ENCODE measurements around the gene MAMSTR.
"Not testable (repeated sequence)": the region's sequence is repeated elsewhere in the genome, so short reads cannot be mapped to it uniquely, and the experiment has no call there.

MAMSTR gene

GRCh38 chr19:48696353-48697010 lies 23.0 kb downstream of the MAMSTR start:
- peak overlapping the region; percentile 62 for H3K27ac ChIP-seq (ENCODE audit: low read depth, low read length)
- H3K4me3 ChIP-seq (ENCODE audit: low read depth, low read length) = peak overlapping the region; percentile 75
- peak overlapping the region; percentile 23 for H3K9ac ChIP-seq (ENCODE audit: low read depth, low read length)
- no peaks in the 10 kb centered on the region for H3K9me3 ChIP-seq (ENCODE audit: control insufficient read depth, insufficient read depth, low read length)
- H3K27me3 ChIP-seq (ENCODE audit: control insufficient read depth, insufficient read depth, low read length) = no peaks in the 10 kb centered on the region
- H3K36me3 ChIP-seq (ENCODE audit: control insufficient read depth, insufficient read depth, low read length) = no peaks in the 10 kb centered on the region
- 0 out of 2 replicates have a peak, but pooled peaks cover 3% of the 10 kb centered on the region for H3K4me1 ChIP-seq (ENCODE audit: control insufficient read depth, insufficient read depth, low read length)

- Histone ChIP-seq H3K4me1 (ENCODE audit: control insufficient read depth, insufficient read depth, low read length) (0 out of 2 replicates have a peak, but pooled peaks cover 3% of the 10 kb centered on the region), H3K9ac (ENCODE audit: low read depth, low read length) (peak within 1 kb of the TSS; percentile 23), H3K27me3 (ENCODE audit: control insufficient read depth, insufficient read depth, low read length) (no peaks in the 10 kb centered on the region), H3K9me3 (ENCODE audit: control insufficient read depth, insufficient read depth, low read length) (no peaks in the 10 kb centered on the region), H3K4me3 (ENCODE audit: low read depth, low read length) (peak within 1 kb of the TSS; percentile 75), H3K36me3 (ENCODE audit: control insufficient read depth, insufficient read depth, low read length) (no peaks in the 10 kb centered on the region), H3K27ac (ENCODE audit: low read depth, low read length) (peak within 1 kb of the TSS; percentile 62)
Measured at GRCh38 chr19:48695743-48696352, 23.7 kb downstream of the MAMSTR start, which contains the start of gene FUT2. FUT2 (plus strand) TSS chr19:48695971; CDS start chr19:48702957, 6,986 bp downstream.

GRCh38 chr19:48693629-48694028 lies 25.9 kb downstream of the MAMSTR start:
- H3K27me3 ChIP-seq (ENCODE audit: control insufficient read depth, insufficient read depth, low read length); H3K4me3 ChIP-seq (ENCODE audit: low read depth, low read length); H3K4me1 ChIP-seq (ENCODE audit: control insufficient read depth, insufficient read depth, low read length); H3K9ac ChIP-seq (ENCODE audit: low read depth, low read length); H3K27ac ChIP-seq (ENCODE audit: low read depth, low read length); H3K36me3 ChIP-seq (ENCODE audit: control insufficient read depth, insufficient read depth, low read length); H3K9me3 ChIP-seq (ENCODE audit: control insufficient read depth, insufficient read depth, low read length): not testable (repeated sequence)

GRCh38 chr19:48689449-48689848 lies 30.1 kb downstream of the MAMSTR start:
- Histone ChIP-seq H3K9ac (ENCODE audit: low read depth, low read length) (no peak overlapping the region), H3K4me1 (ENCODE audit: control insufficient read depth, insufficient read depth, low read length) (no peaks in the 10 kb centered on the region), H3K4me3 (ENCODE audit: low read depth, low read length) (no peak overlapping the region), H3K27ac (ENCODE audit: low read depth, low read length) (no peak overlapping the region), H3K9me3 (ENCODE audit: control insufficient read depth, insufficient read depth, low read length) (no peaks in the 10 kb centered on the region), H3K36me3 (ENCODE audit: control insufficient read depth, insufficient read depth, low read length) (no peaks in the 10 kb centered on the region), H3K27me3 (ENCODE audit: control insufficient read depth, insufficient read depth, low read length) (no peaks in the 10 kb centered on the region)

- H3K27ac ChIP-seq (ENCODE audit: low read depth, low read length) = no peak overlapping the region
- no peaks in the 10 kb centered on the region for H3K27me3 ChIP-seq (ENCODE audit: control insufficient read depth, insufficient read depth, low read length)
- H3K9ac ChIP-seq (ENCODE audit: low read depth, low read length) = no peak overlapping the region
- no peak overlapping the region for H3K4me3 ChIP-seq (ENCODE audit: low read depth, low read length)
- no peaks in the 10 kb centered on the region for H3K9me3 ChIP-seq (ENCODE audit: control insufficient read depth, insufficient read depth, low read length)
- no peaks in the 10 kb centered on the region for H3K36me3 ChIP-seq (ENCODE audit: control insufficient read depth, insufficient read depth, low read length)
- no peaks in the 10 kb centered on the region for H3K4me1 ChIP-seq (ENCODE audit: control insufficient read depth, insufficient read depth, low read length)
Measured at GRCh38 chr19:48687776-48688175, 31.7 kb downstream of the MAMSTR start.

GRCh38 chr19:48686637-48687036 lies 32.9 kb downstream of the MAMSTR start:
- H3K27ac ChIP-seq (ENCODE audit: low read depth, low read length); H3K9ac ChIP-seq (ENCODE audit: low read depth, low read length); H3K36me3 ChIP-seq (ENCODE audit: control insufficient read depth, insufficient read depth, low read length); H3K9me3 ChIP-seq (ENCODE audit: control insufficient read depth, insufficient read depth, low read length); H3K4me3 ChIP-seq (ENCODE audit: low read depth, low read length); H3K4me1 ChIP-seq (ENCODE audit: control insufficient read depth, insufficient read depth, low read length); H3K27me3 ChIP-seq (ENCODE audit: control insufficient read depth, insufficient read depth, low read length): not testable (repeated sequence)

GRCh38 chr19:48686088-48686487 lies 33.4 kb downstream of the MAMSTR start:
- Histone ChIP-seq H3K4me3 (ENCODE audit: low read depth, low read length) (no peak overlapping the region), H3K27me3 (ENCODE audit: control insufficient read depth, insufficient read depth, low read length) (no peaks in the 10 kb centered on the region), H3K9ac (ENCODE audit: low read depth, low read length) (no peak overlapping the region), H3K9me3 (ENCODE audit: control insufficient read depth, insufficient read depth, low read length) (no peaks in the 10 kb centered on the region), H3K4me1 (ENCODE audit: control insufficient read depth, insufficient read depth, low read length) (no peaks in the 10 kb centered on the region), H3K27ac (ENCODE audit: low read depth, low read length) (no peak overlapping the region), H3K36me3 (ENCODE audit: control insufficient read depth, insufficient read depth, low read length) (no peaks in the 10 kb centered on the region)

- no peaks in the 10 kb centered on the region for H3K27me3 ChIP-seq (ENCODE audit: control insufficient read depth, insufficient read depth, low read length)
- H3K4me3 ChIP-seq (ENCODE audit: low read depth, low read length) = no peak overlapping the region
- H3K4me1 ChIP-seq (ENCODE audit: control insufficient read depth, insufficient read depth, low read length) = no peaks in the 10 kb centered on the region
- no peak overlapping the region for H3K9ac ChIP-seq (ENCODE audit: low read depth, low read length)
- no peak overlapping the region for H3K27ac ChIP-seq (ENCODE audit: low read depth, low read length)
- H3K36me3 ChIP-seq (ENCODE audit: control insufficient read depth, insufficient read depth, low read length) = no peaks in the 10 kb centered on the region
- no peaks in the 10 kb centered on the region for H3K9me3 ChIP-seq (ENCODE audit: control insufficient read depth, insufficient read depth, low read length)
Measured at GRCh38 chr19:48685583-48685982, 33.9 kb downstream of the MAMSTR start.

- no peaks in the 10 kb centered on the region for H3K9me3 ChIP-seq (ENCODE audit: control insufficient read depth, insufficient read depth, low read length)
- no peak overlapping the region for H3K9ac ChIP-seq (ENCODE audit: low read depth, low read length)
- H3K27ac ChIP-seq (ENCODE audit: low read depth, low read length) = no peak overlapping the region
- no peaks in the 10 kb centered on the region for H3K27me3 ChIP-seq (ENCODE audit: control insufficient read depth, insufficient read depth, low read length)
- H3K4me1 ChIP-seq (ENCODE audit: control insufficient read depth, insufficient read depth, low read length) = no peaks in the 10 kb centered on the region
- no peak overlapping the region for H3K4me3 ChIP-seq (ENCODE audit: low read depth, low read length)
- no peaks in the 10 kb centered on the region for H3K36me3 ChIP-seq (ENCODE audit: control insufficient read depth, insufficient read depth, low read length)
Measured at GRCh38 chr19:48683349-48683748, 36.2 kb downstream of the MAMSTR start.

GRCh38 chr19:48681127-48681470 lies 38.4 kb downstream of the MAMSTR start:
- H3K27me3 ChIP-seq (ENCODE audit: control insufficient read depth, insufficient read depth, low read length) = no peaks in the 10 kb centered on the region
- H3K27ac ChIP-seq (ENCODE audit: low read depth, low read length) = no peak overlapping the region
- no peak overlapping the region for H3K9ac ChIP-seq (ENCODE audit: low read depth, low read length)

GRCh38 chr19:48680436-48681126 lies 38.9 kb downstream of the MAMSTR start:
- Histone ChIP-seq H3K4me3 (ENCODE audit: low read depth, low read length) (no peak overlapping the region), H3K9ac (ENCODE audit: low read depth, low read length) (no peak overlapping the region), H3K27me3 (ENCODE audit: control insufficient read depth, insufficient read depth, low read length) (no peaks in the 10 kb centered on the region), H3K4me1 (ENCODE audit: control insufficient read depth, insufficient read depth, low read length) (no peaks in the 10 kb centered on the region), H3K27ac (ENCODE audit: low read depth, low read length) (no peak overlapping the region), H3K9me3 (ENCODE audit: control insufficient read depth, insufficient read depth, low read length) (no peaks in the 10 kb centered on the region), H3K36me3 (ENCODE audit: control insufficient read depth, insufficient read depth, low read length) (no peaks in the 10 kb centered on the region)

More at GRCh38 chr19:48681127-48681470, 38.4 kb downstream of the MAMSTR start:
- no peaks in the 10 kb centered on the region for H3K36me3 ChIP-seq (ENCODE audit: control insufficient read depth, insufficient read depth, low read length)
- no peaks in the 10 kb centered on the region for H3K4me1 ChIP-seq (ENCODE audit: control insufficient read depth, insufficient read depth, low read length)
- no peak overlapping the region for H3K4me3 ChIP-seq (ENCODE audit: low read depth, low read length)
- no peaks in the 10 kb centered on the region for H3K9me3 ChIP-seq (ENCODE audit: control insufficient read depth, insufficient read depth, low read length)
